GM18861 (cell line): Measurements from ENCODE around the gene OPN3.

Experiments
- ATAC-seq: cut with Tn5 transposase; IDR thresholded peaks from one replicate; pipeline ENCODE4 v1.9.1; 2021; ENCODE audit not compliant: unreplicated experiment

The OPN3 gene

GRCh38 chr1:241647658-241648057, 7.5 kb upstream of the OPN3 start:
- no peak for ATAC-seq

- ATAC-seq, result no peak
These were observed 6.0 kb upstream of the OPN3 start for GRCh38 chr1:241646201-241646600.

GRCh38 chr1:241645199-241645598, 5.0 kb upstream of the OPN3 start:
- ATAC-seq, result no peak

GRCh38 chr1:241644259-241644658, 4.1 kb upstream of the OPN3 start:
- no peak for ATAC-seq

GRCh38 chr1:241642593-241642944, 2.4 kb upstream of the OPN3 start:
- no peak for ATAC-seq

GRCh38 chr1:241641773-241642592, 1.8 kb upstream of the OPN3 start:
- no peak for ATAC-seq

- ATAC-seq, result no peak
These were observed 876 bp upstream of the OPN3 start for GRCh38 chr1:241640867-241641622.

- peak; percentile 53 for ATAC-seq
These were observed 483 bp downstream of the OPN3 start for GRCh38 chr1:241639623-241640148.

GRCh38 chr1:241638909-241639622, 1.1 kb downstream of the OPN3 start:
- ATAC-seq, result no peak

- ATAC-seq, result no peak
These were observed 2.0 kb downstream of the OPN3 start for GRCh38 chr1:241638099-241638682.

GRCh38 chr1:241637604-241638003, 2.6 kb downstream of the OPN3 start:
- ATAC-seq, result no peak

GRCh38 chr1:241637046-241637590, 3.1 kb downstream of the OPN3 start:
- ATAC-seq, result no peak

GRCh38 chr1:241636291-241636690, 3.9 kb downstream of the OPN3 start:
- ATAC-seq, result no peak

- ATAC-seq, result no peak
These were observed 4.5 kb downstream of the OPN3 start for GRCh38 chr1:241635556-241636152.

- ATAC-seq, result no peak
These were observed 7.2 kb downstream of the OPN3 start for GRCh38 chr1:241632987-241633386.

GRCh38 chr1:241631674-241632073, 8.5 kb downstream of the OPN3 start:
- ATAC-seq, result no peak

- ATAC-seq, result no peak
These were observed 9.3 kb downstream of the OPN3 start for GRCh38 chr1:241630899-241631298.

GRCh38 chr1:241630476-241630875, 9.7 kb downstream of the OPN3 start:
- ATAC-seq, result no peak

- ATAC-seq, result no peak
These were observed 10.2 kb downstream of the OPN3 start for GRCh38 chr1:241630005-241630404.

GRCh38 chr1:241627453-241628259, 12.5 kb downstream of the OPN3 start:
- ATAC-seq, result peak; percentile 74
